Measurements from ENCODE around the gene LITAFD.

DNA sequence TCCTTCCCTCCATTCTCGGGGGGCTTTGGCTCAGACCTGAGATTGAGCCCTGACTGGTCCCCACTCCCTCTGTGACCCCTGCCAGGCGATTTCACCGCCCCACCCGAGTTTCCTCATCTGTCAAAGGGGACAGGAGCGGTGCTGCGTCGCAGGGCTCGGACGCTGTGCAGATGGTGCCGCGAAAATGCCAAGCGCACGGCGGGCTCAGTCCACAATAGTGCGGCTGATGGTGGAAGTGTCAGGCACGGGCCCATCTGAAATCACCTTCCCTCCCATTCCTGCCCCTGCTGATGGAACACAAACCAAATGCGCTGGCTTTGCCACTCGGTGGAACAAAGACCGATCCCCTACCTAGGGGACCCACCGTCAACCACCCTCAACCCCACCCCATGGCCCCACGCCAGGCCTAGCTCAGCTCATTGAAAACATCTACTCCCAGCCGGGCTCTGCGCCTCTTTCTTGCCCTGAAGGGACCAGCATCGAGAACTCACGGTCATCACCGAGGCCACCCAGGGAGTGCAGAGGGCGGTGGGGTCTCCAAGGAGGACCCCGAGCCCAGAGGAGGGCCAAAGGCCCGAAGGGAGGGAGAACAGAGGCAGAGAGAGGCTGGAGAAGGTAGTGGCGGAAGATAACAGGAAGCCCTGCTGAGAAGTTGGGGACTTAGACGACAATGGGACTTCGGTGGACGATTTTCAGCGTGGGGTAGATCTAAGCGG is 14.8 kb upstream of the LITAFD start:
- TF ChIP-seq POLR2A (IDR thresholded peaks at IDR 0.05; ENCODE audit: low read depth, low read length): peak; percentile 24; the same call in 1 of the 2 replicates
- no peak for TF ChIP-seq POLR2AphosphoS5 (IDR thresholded peaks at IDR 0.05; ENCODE audit: low read depth, low read length)
